Upper lobe of left lung (tissue), 6 donors: ENCODE data around the gene MTG2. TPM values are rescaled to one million over a fixed set of nuclear protein-coding genes. Genes with fewer than 3 reads are reported as not detected.

Experiments used
- ATAC-seq, 2 donors: fragments of 200-7000 bp; cut with Tn5 transposase; one replicate each; pipeline ENCODE4 v1.9.1; 2022; ENCODE audit warnings: mild to moderate bottlenecking in 2 of 2, moderate library complexity in 2 of 2; ENCODE audit not compliant: low FRiP score in 2 of 2
- DNase-seq, 2 donors: peaks; one replicate each; pipeline ENCODE4 v3.0.0-alpha.2; 2019 to 2020
- H3K27ac ChIP-seq, 4 donors: fragments of 200-600 bp; sonication (generic); one replicate each; pipeline ENCODE4 v1.5.1; 2016 to 2019
- H3K27me3 ChIP-seq, 4 donors: fragments of 200-600 bp; sonication (generic); one replicate each; pipeline ENCODE4 v1.5.1; 2017 to 2019
- H3K36me3 ChIP-seq, 4 donors: fragments of 200-600 bp; sonication (generic); one replicate each; pipeline ENCODE4 v1.5.1; 2016 to 2019
- H3K4me1 ChIP-seq, 4 donors: fragments of 200-600 bp; sonication (generic); one replicate each; pipeline ENCODE4 v1.5.1; 2018 to 2019
- H3K4me3 ChIP-seq, 4 donors: fragments of 200-600 bp; sonication (generic); one replicate each; pipeline ENCODE4 v1.5.1; 2017 to 2019; ENCODE audit warnings: mild to moderate bottlenecking in 2 of 4, moderate library complexity in 1 of 4
- H3K9me3 ChIP-seq, 4 donors: fragments of 200-600 bp; sonication (generic); one replicate each; pipeline ENCODE4 v1.5.1; 2018 to 2019
- EP300 ChIP-seq, 4 donors: sonication (generic); formaldehyde crosslinking; IDR thresholded peaks; one replicate each; pipeline ENCODE4 v1.5.1; 2017; ENCODE audit warnings: antibody characterized with exemption in 4 of 4, control low read depth in 2 of 4
- POLR2A ChIP-seq, 4 donors: fragments of 450-650 bp; IDR thresholded peaks; one replicate each; pipeline ENCODE4 v1.5.1; 2016 to 2017; ENCODE audit warnings: antibody characterized with exemption in 4 of 4, mild to moderate bottlenecking in 2 of 4
- POLR2AphosphoS5 ChIP-seq, 2 donors: sonication (generic); formaldehyde crosslinking; IDR thresholded peaks; one replicate each; pipeline ENCODE4 v1.5.1; 2017; ENCODE audit warnings: antibody characterized with exemption in 2 of 2
- WGBS, 2 donors: methylation state at CpG; one replicate each; pipeline ENCODE4 v1.1.5; 2017 to 2018; 5-methylcytosine and 5-hydroxymethylcytosine counted together
- total RNA-seq, 6 donors: library from RNA; depleted of rRNA in 4 of 6; stranded (reverse); fragments of >200 nt in 4 of 6; gene quantifications; one replicate each; pipeline versions ENCODE4 v1.1.0 to v1.2.1, GENCODE V29; 2016 to 2021
- TF ChIP-seq, protein P1 (sequence below), 6 experiments: fragments of 450-650 bp in 4 of 6; fragments of 200-600 bp in 2 of 6; sonication (generic) in 2 of 6; IDR thresholded peaks; one replicate each; pipeline ENCODE4 v1.5.1; 2016 to 2019; ENCODE audit warnings: antibody characterized with exemption in 6 of 6
- donor health status: DM: no; HTN: no; CAD: no; lungs with moderate emphysema.
- donor health status: DM: no; HTN: yes; CAD: no; lungs with severe emphysema.

Gene MTG2
- total RNA-seq, 6 donors from 2014 or later, result 28.3 to 42.3 (median 32.0) TPM

GRCh38 chr20:62193079-62194025, 10.5 kb downstream of the MTG2 start:
- no peaks in the 10 kb centered on the region for H3K27me3 ChIP-seq
- H3K36me3 ChIP-seq, result peaks cover 3 to 73% (median 32%) of the 10 kb centered on the region in 4 donors
- DNase-seq (no peak), ATAC-seq (no peak)
- WGBS, 2 donors, result 94 to 95% methylated on average over 21 to 29 of the region's 29 CpGs
- no peak overlapping the region for H3K4me3 ChIP-seq
- TF ChIP-seq EP300 (IDR thresholded peaks at IDR 0.05) (no peak), POLR2AphosphoS5 (IDR thresholded peaks at IDR 0.05) (no peak), POLR2A (IDR thresholded peaks at IDR 0.05) (no peak)
- TF ChIP-seq, protein P1, sequence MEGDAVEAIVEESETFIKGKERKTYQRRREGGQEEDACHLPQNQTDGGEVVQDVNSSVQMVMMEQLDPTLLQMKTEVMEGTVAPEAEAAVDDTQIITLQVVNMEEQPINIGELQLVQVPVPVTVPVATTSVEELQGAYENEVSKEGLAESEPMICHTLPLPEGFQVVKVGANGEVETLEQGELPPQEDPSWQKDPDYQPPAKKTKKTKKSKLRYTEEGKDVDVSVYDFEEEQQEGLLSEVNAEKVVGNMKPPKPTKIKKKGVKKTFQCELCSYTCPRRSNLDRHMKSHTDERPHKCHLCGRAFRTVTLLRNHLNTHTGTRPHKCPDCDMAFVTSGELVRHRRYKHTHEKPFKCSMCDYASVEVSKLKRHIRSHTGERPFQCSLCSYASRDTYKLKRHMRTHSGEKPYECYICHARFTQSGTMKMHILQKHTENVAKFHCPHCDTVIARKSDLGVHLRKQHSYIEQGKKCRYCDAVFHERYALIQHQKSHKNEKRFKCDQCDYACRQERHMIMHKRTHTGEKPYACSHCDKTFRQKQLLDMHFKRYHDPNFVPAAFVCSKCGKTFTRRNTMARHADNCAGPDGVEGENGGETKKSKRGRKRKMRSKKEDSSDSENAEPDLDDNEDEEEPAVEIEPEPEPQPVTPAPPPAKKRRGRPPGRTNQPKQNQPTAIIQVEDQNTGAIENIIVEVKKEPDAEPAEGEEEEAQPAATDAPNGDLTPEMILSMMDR (IDR thresholded peaks at IDR 0.05), result no peak
- H3K9me3 ChIP-seq, result no peaks in the 10 kb centered on the region
- H3K4me1 ChIP-seq, result no peaks in the 10 kb centered on the region
- no peak overlapping the region for H3K27ac ChIP-seq

DNA sequence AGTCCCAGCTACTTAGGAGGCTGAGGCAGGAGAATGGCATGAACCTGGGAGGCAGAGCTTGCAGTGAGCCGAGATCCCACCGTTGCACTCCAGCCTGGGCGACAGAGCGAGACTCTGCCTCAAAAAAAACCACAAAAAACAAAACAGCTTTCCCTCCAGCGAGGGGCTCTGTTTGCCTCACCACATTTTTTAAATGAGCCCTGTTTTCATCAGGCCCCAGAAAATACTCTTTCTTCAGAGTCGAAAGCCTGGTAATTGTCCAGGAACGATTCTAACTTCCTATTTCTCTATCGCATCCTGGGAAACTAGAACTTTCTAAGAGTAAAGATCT, 12.2 kb downstream of the MTG2 start:
- no peak for TF ChIP-seq EP300 (IDR thresholded peaks at IDR 0.05)
- no peak for TF ChIP-seq POLR2AphosphoS5 (IDR thresholded peaks at IDR 0.05)
- TF ChIP-seq, protein P1 (IDR thresholded peaks at IDR 0.05), result no peak
- TF ChIP-seq POLR2A (IDR thresholded peaks at IDR 0.05), result no peak
- DNase-seq, result no peak
- Histone ChIP-seq H3K4me3 (no peak overlapping the region), H3K36me3 (peaks cover 12 to 80% (median 43%) of the 10 kb centered on the region in 4 donors), H3K27me3 (no peaks in the 10 kb centered on the region), H3K4me1 (no peaks in the 10 kb centered on the region), H3K27ac (no peak overlapping the region), H3K9me3 (no peaks in the 10 kb centered on the region)
- WGBS, 2 donors, result 75 to 90% methylated on average over 8 of the region's 8 CpGs
- ATAC-seq, result no peak

DNA sequence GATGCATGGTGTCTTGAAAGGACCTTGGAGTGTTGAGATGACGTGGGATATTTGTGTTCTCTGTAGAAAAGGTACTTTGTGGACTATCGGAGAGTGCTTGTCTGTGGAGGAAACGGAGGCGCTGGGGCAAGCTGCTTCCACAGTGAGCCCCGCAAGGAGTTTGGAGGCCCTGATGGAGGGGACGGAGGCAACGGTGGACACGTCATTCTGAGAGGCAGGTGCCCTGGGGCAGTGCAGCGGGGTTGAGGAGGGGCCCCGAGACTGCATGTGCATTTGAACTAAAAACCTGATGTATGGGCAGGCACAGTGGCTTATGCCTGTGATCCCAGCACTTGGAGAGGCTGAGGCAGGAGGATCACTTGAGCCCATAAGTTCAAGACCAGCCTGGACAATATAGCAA, 12.9 kb downstream of the MTG2 start:
- ATAC-seq (no peak), DNase-seq (peak in 1 of 2 donors; percentile 46)
- Histone ChIP-seq H3K4me3 (no peak overlapping the region), H3K27ac (no peak overlapping the region), H3K36me3 (peaks cover 16 to 81% (median 48%) of the 10 kb centered on the region in 4 donors), H3K27me3 (no peaks in the 10 kb centered on the region), H3K9me3 (no peaks in the 10 kb centered on the region), H3K4me1 (no peaks in the 10 kb centered on the region)
- 95 to 97% methylated on average over 10 of the region's 10 CpGs for WGBS, 2 donors
- TF ChIP-seq, protein P1 (IDR thresholded peaks at IDR 0.05), result no peak
- TF ChIP-seq POLR2AphosphoS5 (IDR thresholded peaks at IDR 0.05), result no peak
- TF ChIP-seq POLR2A (IDR thresholded peaks at IDR 0.05), result no peak
- no peak for TF ChIP-seq EP300 (IDR thresholded peaks at IDR 0.05)

DNA sequence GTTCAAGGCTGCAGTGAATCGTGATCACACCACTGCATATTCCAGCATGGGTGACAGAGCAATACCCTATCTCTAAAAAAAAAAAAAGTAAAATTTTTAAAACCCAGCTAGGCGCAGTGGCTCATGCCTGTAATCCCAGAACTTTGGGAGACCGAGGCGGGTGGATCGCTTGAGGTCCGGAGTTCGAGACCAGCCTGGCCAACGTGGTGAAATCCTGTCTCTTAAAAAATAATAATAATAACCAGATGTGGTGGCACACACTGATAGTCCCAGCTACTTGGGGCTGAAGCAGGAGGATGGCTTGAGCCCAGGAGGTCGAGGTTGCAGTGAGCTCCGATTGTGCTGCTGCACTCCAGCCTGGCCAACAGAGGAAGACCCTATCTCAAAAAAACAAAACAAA, 13.5 kb downstream of the MTG2 start:
- ATAC-seq (no peak), DNase-seq (no peak)
- Histone ChIP-seq H3K9me3 (no peaks in the 10 kb centered on the region), H3K27ac (no peak overlapping the region), H3K4me3 (no peak overlapping the region), H3K4me1 (no peaks in the 10 kb centered on the region), H3K27me3 (no peaks in the 10 kb centered on the region), H3K36me3 (peaks cover 22 to 82% (median 51%) of the 10 kb centered on the region in 4 donors)
- WGBS, 2 donors, result 96 to 97% methylated on average over 10 of the region's 10 CpGs
- no peak for TF ChIP-seq POLR2AphosphoS5 (IDR thresholded peaks at IDR 0.05)
- TF ChIP-seq, protein P1 (IDR thresholded peaks at IDR 0.05), result no peak
- TF ChIP-seq EP300 (IDR thresholded peaks at IDR 0.05), result no peak
- TF ChIP-seq POLR2A (IDR thresholded peaks at IDR 0.05), result no peak
